Endothelial cell of umbilical vein (primary cell): Measurements from ENCODE around the gene OLIG3. TPM values are rescaled to one million over a fixed set of nuclear protein-coding genes. Genes with fewer than 3 reads are reported as not detected.

ENCODE experiments used
- Bru-seq: library from RNA; stranded (reverse); fragments of 400-500 nt; gene quantifications from one replicate; lab custom pipeline; 2021; lab: Mats Ljungman, UMichigan
- BruChase-seq, 2 experiments: library from RNA; stranded (reverse); fragments of 400-500 nt; gene quantifications; one replicate each; lab custom pipeline; 2021; lab: Mats Ljungman, UMichigan
- BruUV-seq: library from RNA; stranded (reverse); fragments of 400-500 nt; replicated peaks from 2 replicates; lab custom pipeline; 2021; lab: Mats Ljungman, UMichigan
- CTCF ChIA-PET: fragments of 300-600, 350-600 bp; sonication (Branson Sonifier 250); formaldehyde crosslinking; loops from one replicate; lab custom pipeline; 2021; ENCODE audit warnings: antibody characterized with exemption, inconsistent platforms; lab: Charles Lee
- POLR2A ChIA-PET: fragments of 300-600, 350-600 bp; sonication (Branson Sonifier 250); formaldehyde crosslinking; loops from one replicate; lab custom pipeline; 2021; ENCODE audit warnings: antibody characterized with exemption, inconsistent platforms; lab: Charles Lee
- DNase-seq: peaks from one replicate; pipeline ENCODE4 v3.0.0-alpha.2; 2011; ENCODE audit warnings: low read depth, low spot score
- FAIRE-seq: peaks from 2 replicates; lab custom pipeline; 2011; peaks lifted over from hg19 to GRCh38; lab: Jason Lieb, UNC
- H2AFZ ChIP-seq: 2 replicates; pipeline ENCODE4 v1.6.0; 2012; ENCODE audit warnings: low read depth, low read length, control low read depth, inconsistent platforms
- H3K27ac ChIP-seq: 2 replicates; pipeline ENCODE4 v1.5.1; 2011; ENCODE audit warnings: low read depth, mild to moderate bottlenecking, control low read depth, low read length, moderate library complexity; ENCODE audit not compliant: insufficient read depth
- H3K27me3 ChIP-seq, 2 experiments: 2 replicates each; pipeline versions ENCODE4 v1.6.0 to v1.6.1; 2011; ENCODE audit warnings: low read length in 2 of 2, mixed read lengths in 1 of 2; ENCODE audit not compliant: control insufficient read depth in 2 of 2, insufficient read depth in 2 of 2
- H3K36me3 ChIP-seq, 2 experiments: 2 replicates in 1 of 2; 3 replicates in 1 of 2; pipeline ENCODE4 v1.5.1; 2011; ENCODE audit warnings: low read length in 2 of 2, mild to moderate bottlenecking in 1 of 2, moderate library complexity in 1 of 2; ENCODE audit not compliant: control insufficient read depth in 2 of 2, insufficient read depth in 2 of 2; ENCODE audit errors: extremely low read depth in 1 of 2
- H3K4me1 ChIP-seq: 3 replicates; pipeline ENCODE4 v1.5.1; 2011; ENCODE audit warnings: mild to moderate bottlenecking, low read length; ENCODE audit not compliant: control insufficient read depth, insufficient read depth; ENCODE audit errors: extremely low read depth
- H3K4me2 ChIP-seq: 2 replicates; pipeline ENCODE4 v1.6.1; 2011; ENCODE audit warnings: low read length, control low read depth, mixed read lengths; ENCODE audit not compliant: insufficient read depth
- H3K4me3 ChIP-seq, 3 experiments: fragments of 200-600 bp in 1 of 3; sonication (generic), shearing (Covaris generic) in 1 of 3; replicated peaks in 1 of 3; 2 replicates each; pipeline ENCODE4 v1.5.1; 2011 to 2016; ENCODE audit warnings: control low read depth in 3 of 3, low read length in 3 of 3, mild to moderate bottlenecking in 2 of 3, inconsistent platforms in 1 of 3, low read depth in 1 of 3, moderate library complexity in 1 of 3; ENCODE audit not compliant: insufficient read depth in 1 of 3
- H3K79me2 ChIP-seq: 2 replicates; pipeline ENCODE4 v1.6.0; 2012; ENCODE audit warnings: low read length, inconsistent platforms; ENCODE audit not compliant: control insufficient read depth, insufficient read depth
- H3K9ac ChIP-seq: replicated peaks from 2 replicates; pipeline ENCODE3; 2011; ENCODE audit warnings: low read length, control low read depth; ENCODE audit not compliant: insufficient read depth; ENCODE audit errors: extremely low read depth
- H3K9me1 ChIP-seq: replicated peaks from 3 replicates; pipeline ENCODE4 v1.6.0; 2011; ENCODE audit warnings: mild to moderate bottlenecking, low read length; ENCODE audit not compliant: control insufficient read depth, insufficient read depth; ENCODE audit errors: extremely low read depth
- H3K9me3 ChIP-seq: replicated peaks from 2 replicates; pipeline ENCODE4 v1.5.1; 2012; ENCODE audit warnings: low read length, inconsistent platforms; ENCODE audit not compliant: control insufficient read depth, insufficient read depth
- H4K20me1 ChIP-seq: replicated peaks from 2 replicates; pipeline ENCODE3; 2011; ENCODE audit warnings: mild to moderate bottlenecking, low read length; ENCODE audit not compliant: control insufficient read depth, insufficient read depth; ENCODE audit errors: extremely low read depth
- EZH2 ChIP-seq: IDR thresholded peaks from 2 replicates; pipeline ENCODE4 v1.6.1; 2012; ENCODE audit warnings: borderline replicate concordance, low read depth, mild to moderate bottlenecking, moderate library complexity, low read length, inconsistent platforms; ENCODE audit not compliant: severe bottlenecking
- FOS ChIP-seq: IDR thresholded peaks from 2 replicates; pipeline ENCODE4 v1.6.1; 2011; ENCODE audit warnings: mild to moderate bottlenecking, low read length, moderate library complexity, borderline replicate concordance; ENCODE audit not compliant: insufficient read depth
- GATA2 ChIP-seq: IDR thresholded peaks from 2 replicates; pipeline ENCODE4 v1.7.0; 2011; ENCODE audit warnings: low read depth, mild to moderate bottlenecking, moderate library complexity, mixed read lengths, low read length; ENCODE audit not compliant: insufficient read length, insufficient read depth
- JUN ChIP-seq: IDR thresholded peaks from 2 replicates; pipeline ENCODE4 v1.6.1; 2011; ENCODE audit warnings: borderline replicate concordance, low read depth; ENCODE audit not compliant: insufficient read length, insufficient read depth
- MYC ChIP-seq: IDR thresholded peaks from one replicate; pipeline ENCODE4 v1.6.1; 2011; ENCODE audit warnings: mild to moderate bottlenecking, low read depth, low read length
- POLR2A ChIP-seq: IDR thresholded peaks from 2 replicates; pipeline ENCODE4 v1.6.1; 2012; ENCODE audit warnings: low read depth, mild to moderate bottlenecking, control low read depth, low read length
- POLR2AphosphoS5 ChIP-seq: IDR thresholded peaks from 2 replicates; pipeline ENCODE4 v1.6.1; 2012; ENCODE audit warnings: low read depth, mild to moderate bottlenecking, control low read depth, low read length, moderate library complexity; ENCODE audit not compliant: insufficient read depth
- dilution Hi-C: fragments of 300-500 bp; cut with MboI; formaldehyde crosslinking; loops from one replicate; pipeline ENCODE4 v1.15.0; 2019; ENCODE audit warnings: low sequenced_read_pairs; ENCODE audit not compliant: extremely low pct_ligation_motif_present
- intact Hi-C: fragments of 100-400 bp; cut with micrococcal nuclease; formaldehyde crosslinking; loops from one replicate; pipeline ENCODE4 v1.10.0; 2022
- long read RNA-seq: library from polyadenylated mRNA; stranded (forward); transcript quantifications from one replicate; pipeline ENCODE4 v2.0.0, GENCODE V29; 2021
- polyA minus RNA-seq, 3 experiments: library from RNA; depleted of rRNA, polyadenylated mRNA; stranded (reverse); fragments of >200 nt; gene quantifications; 1 replicate in 1 of 3; 2 replicates in 2 of 3; pipeline ENCODE4 v1.2.3, GENCODE V29; 2011
- polyA plus RNA-seq, 4 experiments: library from polyadenylated mRNA; depleted of rRNA in 3 of 4; stranded (reverse) in 3 of 4; unstranded in 1 of 4; fragments of >200 nt; gene quantifications; 2 replicates each; pipeline versions ENCODE4 v1.2.1 to v1.2.3, GENCODE V29; 2011 to 2012; ENCODE audit warnings: missing spikeins in 1 of 4
- total RNA-seq: library from RNA; stranded (reverse); gene quantifications from 2 replicates; pipeline ENCODE4 v1.2.3, GENCODE V29; 2021
- TF ChIP-seq, protein P1 (sequence below), 2 donors: IDR thresholded peaks; 1 replicate in 1 of 2; 2 replicates in 1 of 2; pipeline ENCODE4 v1.5.1; 2011; ENCODE audit warnings: low read length in 2 of 2, mild to moderate bottlenecking in 2 of 2, moderate library complexity in 2 of 2, control low read depth in 1 of 2, inconsistent platforms in 1 of 2, low read depth in 1 of 2; ENCODE audit not compliant: insufficient read depth in 1 of 2; ENCODE audit errors: extremely low read depth in 1 of 2
- TF ChIP-seq, protein P2 (sequence below): IDR thresholded peaks from 2 replicates; pipeline ENCODE4 v1.6.1; 2011; ENCODE audit not compliant: insufficient read depth, insufficient read length

The OLIG3 gene
- total RNA-seq = not detected in 2 replicates
- polyA plus RNA-seq = not detected in 2 replicates
- polyA plus RNA-seq (2011; cell fraction: cytosol; rRNA removed) = not detected in 2 replicates
- not detected in 2 replicates for polyA plus RNA-seq (2011; cell fraction: nucleus; rRNA removed)
- not detected in 2 replicates for polyA plus RNA-seq (2012)
- polyA minus RNA-seq = not detected in 2 replicates
- not detected for polyA minus RNA-seq (2011; cell fraction: cytosol; rRNA and poly(A)+ RNA removed)
- not detected in 2 replicates for polyA minus RNA-seq (2011; cell fraction: nucleus; rRNA and poly(A)+ RNA removed)
- Bru-seq, nascent RNA = not detected
- BruChase-seq, experiment 1, labeled RNA remaining after a 6-hour chase = not detected
- not detected for BruChase-seq, experiment 2, labeled RNA remaining after a 2-hour chase
- long read RNA-seq = 0 reads

DNA sequence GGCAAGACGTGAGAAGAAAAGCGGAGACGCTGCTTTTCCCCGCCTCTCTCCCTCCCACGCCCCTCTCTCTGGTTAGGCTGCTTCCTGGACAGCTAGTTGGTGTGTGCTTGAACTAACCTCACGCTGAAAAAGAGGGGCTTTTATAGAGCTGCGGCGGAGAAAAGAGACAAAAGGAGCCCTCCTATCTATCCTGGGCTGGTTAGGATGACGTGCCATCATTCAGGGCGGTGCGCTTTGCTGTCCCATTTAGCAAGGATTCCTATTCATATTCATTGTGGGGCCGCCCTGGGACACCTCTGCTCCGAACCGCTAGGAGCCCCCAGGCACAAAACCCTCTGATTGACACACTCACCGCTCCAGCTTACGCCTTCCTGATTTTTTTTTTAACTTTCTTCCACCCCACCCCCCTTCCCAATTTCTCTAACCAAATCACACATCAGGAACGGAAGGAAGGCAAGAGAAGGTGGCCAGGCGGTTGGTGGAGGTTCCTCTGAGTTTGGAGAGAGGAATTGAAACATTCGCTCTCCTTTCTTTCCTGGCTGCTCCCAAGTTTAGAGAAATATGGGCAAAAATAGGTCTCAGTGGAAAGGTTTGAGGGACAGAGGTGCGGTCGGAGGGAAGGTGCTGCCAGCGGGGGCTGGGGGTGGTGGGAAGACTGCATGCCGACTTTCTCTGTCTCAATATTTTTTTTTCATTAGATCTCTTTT lies at the start of gene OLIG3:
OLIG3 (minus strand) TSS at position 114 of the 707 bp plus-strand sequence. CDS start 224 bp downstream, outside the sequence.
- CTCF ChIA-PET = interaction anchor here (0.8 to 0.9 kb wide), 2 partner anchors 12 to 622 kb away, joined by 3 read pairs; no protein-coding TSS in a partner anchor
- H3K9ac ChIP-seq = no peak within 1 kb of the TSS

More for the DNA sequence above, at the start of gene OLIG3:
- no peak within 1 kb of the TSS for H3K4me3 ChIP-seq
- DNase-seq (no peak), FAIRE-seq (no peak)
- H3K9me3 ChIP-seq = no peaks in the 10 kb centered on the region
- TF ChIP-seq, protein P1, sequence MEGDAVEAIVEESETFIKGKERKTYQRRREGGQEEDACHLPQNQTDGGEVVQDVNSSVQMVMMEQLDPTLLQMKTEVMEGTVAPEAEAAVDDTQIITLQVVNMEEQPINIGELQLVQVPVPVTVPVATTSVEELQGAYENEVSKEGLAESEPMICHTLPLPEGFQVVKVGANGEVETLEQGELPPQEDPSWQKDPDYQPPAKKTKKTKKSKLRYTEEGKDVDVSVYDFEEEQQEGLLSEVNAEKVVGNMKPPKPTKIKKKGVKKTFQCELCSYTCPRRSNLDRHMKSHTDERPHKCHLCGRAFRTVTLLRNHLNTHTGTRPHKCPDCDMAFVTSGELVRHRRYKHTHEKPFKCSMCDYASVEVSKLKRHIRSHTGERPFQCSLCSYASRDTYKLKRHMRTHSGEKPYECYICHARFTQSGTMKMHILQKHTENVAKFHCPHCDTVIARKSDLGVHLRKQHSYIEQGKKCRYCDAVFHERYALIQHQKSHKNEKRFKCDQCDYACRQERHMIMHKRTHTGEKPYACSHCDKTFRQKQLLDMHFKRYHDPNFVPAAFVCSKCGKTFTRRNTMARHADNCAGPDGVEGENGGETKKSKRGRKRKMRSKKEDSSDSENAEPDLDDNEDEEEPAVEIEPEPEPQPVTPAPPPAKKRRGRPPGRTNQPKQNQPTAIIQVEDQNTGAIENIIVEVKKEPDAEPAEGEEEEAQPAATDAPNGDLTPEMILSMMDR (IDR thresholded peaks at IDR 0.05; ENCODE audit: extremely low read depth in 1 of 2, insufficient read depth in 1 of 2, low read depth in 1 of 2, low read length in 2 of 2) = no peak
- TF ChIP-seq MYC (no peak), GATA2 (no peak), JUN (no peak), POLR2AphosphoS5 (no peak), FOS (no peak), EZH2 (no peak), POLR2A (no peak)
- TF ChIP-seq, protein P2, sequence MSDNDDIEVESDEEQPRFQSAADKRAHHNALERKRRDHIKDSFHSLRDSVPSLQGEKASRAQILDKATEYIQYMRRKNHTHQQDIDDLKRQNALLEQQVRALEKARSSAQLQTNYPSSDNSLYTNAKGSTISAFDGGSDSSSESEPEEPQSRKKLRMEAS = no peak
- peaks cover 91 to 99% of the 10 kb centered on the region in 2 experiments for H3K27me3 ChIP-seq
- no TSS peak for BruUV-seq
- intact Hi-C loops = loop anchor here (10.0 kb wide), 1 partner anchor 220 kb away; no protein-coding TSS in a partner anchor
- no peak within 1 kb of the TSS for H3K4me2 ChIP-seq
- no peaks in the 10 kb centered on the region for H4K20me1 ChIP-seq
- no peaks in the 10 kb centered on the region for H3K79me2 ChIP-seq
- H3K9me1 ChIP-seq = no peaks in the 10 kb centered on the region
- no peak within 1 kb of the TSS for H2AFZ ChIP-seq
- H3K36me3 ChIP-seq = no peaks in the 10 kb centered on the region
- POLR2A ChIA-PET = no interaction called here
- H3K4me1 ChIP-seq = no peaks in the 10 kb centered on the region
- no peak within 1 kb of the TSS for H3K27ac ChIP-seq
- dilution Hi-C loops = no loop called here
